Measurements from ENCODE around the gene PAFAH1B2.
A peak's percentile ranks its signal among the peaks of the same experiment; 100 is the strongest.
"Not testable (repeated sequence)": the region's sequence is repeated elsewhere in the genome, so short reads cannot be mapped to it uniquely, and the experiment has no call there.

PAFAH1B2 gene

GRCh38 chr11:117177534-117178209 lies 33.6 kb downstream of the PAFAH1B2 start:
- Histone ChIP-seq H3K9me3 (ENCODE audit: insufficient read depth, low read depth, low read length) (no peaks in the 10 kb centered on the region), H3K4me1 (ENCODE audit: insufficient read depth, low read length) (peaks cover 22% of the 10 kb centered on the region; the same call in 1 of the 2 replicates), H3K27ac (ENCODE audit: low read depth, low read length) (peak overlapping the region; percentile 75; the same call in 1 of the 2 replicates), H3K36me3 (ENCODE audit: insufficient read depth, low read length) (peaks cover 16% of the 10 kb centered on the region), H3K27me3 (ENCODE audit: insufficient read depth, low read length) (no peaks in the 10 kb centered on the region), H3K4me3 (ENCODE audit: low read length) (peak overlapping the region; percentile 90), H3K9ac (ENCODE audit: low read depth, low read length) (peak overlapping the region; percentile 44; the same call in 1 of the 2 replicates)
- 94% methylated on average over 10 of the region's 10 CpGs for WGBS

- H3K4me3 ChIP-seq (ENCODE audit: low read length) = peak within 1 kb of the TSS; percentile 90
- H3K27ac ChIP-seq (ENCODE audit: low read depth, low read length) = peak within 1 kb of the TSS; percentile 79; the same call in 1 of the 2 replicates
- no peaks in the 10 kb centered on the region for H3K27me3 ChIP-seq (ENCODE audit: insufficient read depth, low read length)
- H3K9ac ChIP-seq (ENCODE audit: low read depth, low read length) = peak within 1 kb of the TSS; percentile 73
- no peaks in the 10 kb centered on the region for H3K9me3 ChIP-seq (ENCODE audit: insufficient read depth, low read depth, low read length)
- peaks cover 16% of the 10 kb centered on the region; the same call in 1 of the 2 replicates for H3K4me1 ChIP-seq (ENCODE audit: insufficient read depth, low read length)
- WGBS = 4% methylated on average over 48 of the region's 51 CpGs
- peaks cover 16% of the 10 kb centered on the region for H3K36me3 ChIP-seq (ENCODE audit: insufficient read depth, low read length)
Measured at GRCh38 chr11:117178210-117179034, 34.3 kb downstream of the PAFAH1B2 start, which contains the start of gene SIDT2. Gene SIDT2, plus strand, starts transcription at chr11:117178743. Its CDS starts 521 bp downstream, at chr11:117179264.

DNA sequence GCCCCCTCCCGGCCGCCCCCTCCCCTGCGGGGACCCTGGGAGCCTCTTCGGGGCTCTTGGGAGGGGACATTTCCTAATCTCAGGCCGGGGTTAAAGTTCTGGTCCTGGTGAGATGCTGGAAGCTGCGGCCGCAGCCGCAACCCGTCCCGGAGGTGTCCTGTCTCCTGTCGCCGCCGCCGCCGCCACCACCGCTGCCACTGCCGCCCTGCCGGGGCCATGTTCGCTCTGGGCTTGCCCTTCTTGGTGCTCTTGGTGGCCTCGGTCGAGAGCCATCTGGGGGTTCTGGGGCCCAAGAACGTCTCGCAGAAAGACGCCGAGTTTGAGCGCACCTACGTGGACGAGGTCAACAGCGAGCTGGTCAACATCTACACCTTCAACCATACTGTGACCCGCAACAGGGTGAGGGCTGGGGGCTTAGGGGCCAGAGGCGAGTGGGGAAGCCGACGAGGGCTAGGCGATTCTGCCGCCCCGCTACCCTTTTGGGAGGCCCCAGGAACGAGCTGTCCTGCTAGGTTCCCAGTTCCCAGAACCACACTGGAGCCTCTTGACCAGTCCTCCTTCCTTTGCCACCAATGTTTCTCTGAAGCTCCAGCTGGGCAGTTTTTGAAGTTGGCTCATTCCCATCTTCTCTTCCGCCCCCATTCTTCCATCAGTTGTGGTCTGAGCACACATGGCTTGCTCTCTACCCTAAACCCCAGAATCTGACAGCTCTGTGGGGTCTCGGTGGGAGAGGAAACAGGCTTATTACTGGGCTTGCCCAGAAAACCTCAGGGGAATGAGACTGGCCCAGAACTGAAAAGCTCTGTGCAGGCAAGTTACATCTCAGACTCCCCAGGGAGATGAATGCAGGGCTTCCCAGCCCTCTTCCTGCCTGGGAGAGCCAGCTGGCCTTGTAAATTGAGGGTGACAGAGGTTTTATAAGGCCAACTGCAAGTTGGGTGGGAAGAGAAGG lies 35.2 kb downstream of the PAFAH1B2 start:
- Histone ChIP-seq H3K4me1 (ENCODE audit: insufficient read depth, low read length) (peaks cover 16% of the 10 kb centered on the region; the same call in 1 of the 2 replicates), H3K9me3 (ENCODE audit: insufficient read depth, low read depth, low read length) (no peaks in the 10 kb centered on the region), H3K27me3 (ENCODE audit: insufficient read depth, low read length) (no peaks in the 10 kb centered on the region), H3K36me3 (ENCODE audit: insufficient read depth, low read length) (peaks cover 14% of the 10 kb centered on the region), H3K27ac (ENCODE audit: low read depth, low read length) (peak overlapping the region; percentile 79; the same call in 1 of the 2 replicates), H3K9ac (ENCODE audit: low read depth, low read length) (peak overlapping the region; percentile 73), H3K4me3 (ENCODE audit: low read length) (peak overlapping the region; percentile 90)
- 3% methylated on average over 36 of the region's 39 CpGs for WGBS

GRCh38 chr11:117180020-117180419 lies 35.9 kb downstream of the PAFAH1B2 start:
- H3K36me3 ChIP-seq (ENCODE audit: insufficient read depth, low read length) = peaks cover 14% of the 10 kb centered on the region
- H3K9ac ChIP-seq (ENCODE audit: low read depth, low read length) = no peak overlapping the region; the same call in 1 of the 2 replicates
- peaks cover 16% of the 10 kb centered on the region; the same call in 1 of the 2 replicates for H3K4me1 ChIP-seq (ENCODE audit: insufficient read depth, low read length)
- H3K4me3 ChIP-seq (ENCODE audit: low read length) = peak overlapping the region; percentile 90
- WGBS = 54% methylated on average over 4 of the region's 4 CpGs
- no peak overlapping the region for H3K27ac ChIP-seq (ENCODE audit: low read depth, low read length)
- no peaks in the 10 kb centered on the region for H3K27me3 ChIP-seq (ENCODE audit: insufficient read depth, low read length)
- H3K9me3 ChIP-seq (ENCODE audit: insufficient read depth, low read depth, low read length) = no peaks in the 10 kb centered on the region

DNA sequence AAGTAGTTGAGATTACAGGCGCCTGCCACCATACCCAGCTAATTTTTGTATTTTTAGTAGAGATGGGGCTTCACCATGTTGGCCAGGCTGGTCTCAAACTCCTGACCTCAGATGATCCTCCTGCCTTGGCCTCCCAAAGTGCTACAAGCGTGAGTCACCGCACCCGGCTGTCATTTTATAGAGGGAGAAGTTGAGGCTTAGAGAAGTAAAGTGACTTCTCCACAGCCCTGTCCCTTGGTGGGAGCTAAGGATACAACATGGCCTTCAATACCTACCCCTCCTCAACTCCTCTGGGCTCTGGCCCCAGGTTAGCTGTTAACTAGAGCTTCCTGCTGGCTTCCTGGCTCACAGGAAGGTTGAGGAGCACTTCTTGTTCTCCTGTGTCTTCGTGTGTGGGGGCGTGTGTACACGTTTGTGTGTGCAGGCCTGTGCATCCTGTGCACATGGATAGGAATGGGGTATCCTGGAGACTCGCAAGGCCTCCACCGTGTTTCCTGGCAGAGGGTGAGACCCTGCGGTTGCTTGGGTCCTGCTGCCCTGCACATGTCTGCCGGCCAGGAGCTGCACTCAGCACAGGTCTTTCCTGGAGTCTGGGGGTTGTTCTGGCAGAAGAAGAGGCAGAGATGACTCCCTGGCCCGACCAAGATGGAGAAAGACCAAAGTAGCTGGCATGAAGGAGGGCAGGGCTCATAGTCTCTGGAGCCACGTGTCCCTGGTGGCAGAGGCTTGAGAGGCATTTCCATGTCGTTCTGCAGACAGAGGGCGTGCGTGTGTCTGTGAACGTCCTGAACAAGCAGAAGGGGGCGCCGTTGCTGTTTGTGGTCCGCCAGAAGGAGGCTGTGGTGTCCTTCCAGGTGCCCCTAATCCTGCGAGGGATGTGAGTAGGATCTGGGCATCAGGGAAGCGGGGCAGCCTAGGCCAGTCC lies 36.8 kb downstream of the PAFAH1B2 start:
- Histone ChIP-seq H3K9me3 (ENCODE audit: insufficient read depth, low read depth, low read length) (no peaks in the 10 kb centered on the region), H3K9ac (ENCODE audit: low read depth, low read length) (no peak overlapping the region), H3K27me3 (ENCODE audit: insufficient read depth, low read length) (no peaks in the 10 kb centered on the region), H3K4me3 (ENCODE audit: low read length) (no peak overlapping the region), H3K27ac (ENCODE audit: low read depth, low read length) (no peak overlapping the region), H3K36me3 (ENCODE audit: insufficient read depth, low read length) (peaks cover 14% of the 10 kb centered on the region), H3K4me1 (ENCODE audit: insufficient read depth, low read length) (peaks cover 16% of the 10 kb centered on the region; the same call in 1 of the 2 replicates)
- WGBS = 55% methylated on average over 22 of the region's 22 CpGs

- Histone ChIP-seq H3K4me1 (ENCODE audit: insufficient read depth, low read length) (peaks cover 16% of the 10 kb centered on the region; the same call in 1 of the 2 replicates), H3K36me3 (ENCODE audit: insufficient read depth, low read length) (peaks cover 10% of the 10 kb centered on the region), H3K9ac (ENCODE audit: low read depth, low read length) (no peak overlapping the region), H3K27me3 (ENCODE audit: insufficient read depth, low read length) (no peaks in the 10 kb centered on the region), H3K4me3 (ENCODE audit: low read length) (no peak overlapping the region), H3K9me3 (ENCODE audit: insufficient read depth, low read depth, low read length) (no peaks in the 10 kb centered on the region), H3K27ac (ENCODE audit: low read depth, low read length) (no peak overlapping the region)
- WGBS = 95% methylated on average over 22 of the region's 22 CpGs
Measured at GRCh38 chr11:117181586-117182550, 37.8 kb downstream of the PAFAH1B2 start.

GRCh38 chr11:117182551-117182935 lies 38.5 kb downstream of the PAFAH1B2 start:
- H3K9ac ChIP-seq (ENCODE audit: low read depth, low read length) = no peak overlapping the region
- WGBS = 97% methylated on average over 10 of the region's 10 CpGs

GRCh38 chr11:117183178-117183577 lies 39.1 kb downstream of the PAFAH1B2 start:
- not testable (repeated sequence) for H3K27me3 ChIP-seq (ENCODE audit: insufficient read depth, low read length); H3K9ac ChIP-seq (ENCODE audit: low read depth, low read length); H3K27ac ChIP-seq (ENCODE audit: low read depth, low read length); H3K4me3 ChIP-seq (ENCODE audit: low read length); H3K9me3 ChIP-seq (ENCODE audit: insufficient read depth, low read depth, low read length)
- H3K4me1 ChIP-seq (ENCODE audit: insufficient read depth, low read length) = peaks cover 11% of the 10 kb centered on the region; the same call in 1 of the 2 replicates
- WGBS = 94% methylated on average over 13 of the region's 13 CpGs
- peaks cover 15% of the 10 kb centered on the region for H3K36me3 ChIP-seq (ENCODE audit: insufficient read depth, low read length)

More at GRCh38 chr11:117182551-117182935, 38.5 kb downstream of the PAFAH1B2 start:
- Histone ChIP-seq H3K4me1 (ENCODE audit: insufficient read depth, low read length) (peaks cover 16% of the 10 kb centered on the region; the same call in 1 of the 2 replicates), H3K4me3 (ENCODE audit: low read length) (no peak overlapping the region), H3K27me3 (ENCODE audit: insufficient read depth, low read length) (no peaks in the 10 kb centered on the region), H3K9me3 (ENCODE audit: insufficient read depth, low read depth, low read length) (no peaks in the 10 kb centered on the region), H3K27ac (ENCODE audit: low read depth, low read length) (no peak overlapping the region), H3K36me3 (ENCODE audit: insufficient read depth, low read length) (peaks cover 10% of the 10 kb centered on the region)

DNA sequence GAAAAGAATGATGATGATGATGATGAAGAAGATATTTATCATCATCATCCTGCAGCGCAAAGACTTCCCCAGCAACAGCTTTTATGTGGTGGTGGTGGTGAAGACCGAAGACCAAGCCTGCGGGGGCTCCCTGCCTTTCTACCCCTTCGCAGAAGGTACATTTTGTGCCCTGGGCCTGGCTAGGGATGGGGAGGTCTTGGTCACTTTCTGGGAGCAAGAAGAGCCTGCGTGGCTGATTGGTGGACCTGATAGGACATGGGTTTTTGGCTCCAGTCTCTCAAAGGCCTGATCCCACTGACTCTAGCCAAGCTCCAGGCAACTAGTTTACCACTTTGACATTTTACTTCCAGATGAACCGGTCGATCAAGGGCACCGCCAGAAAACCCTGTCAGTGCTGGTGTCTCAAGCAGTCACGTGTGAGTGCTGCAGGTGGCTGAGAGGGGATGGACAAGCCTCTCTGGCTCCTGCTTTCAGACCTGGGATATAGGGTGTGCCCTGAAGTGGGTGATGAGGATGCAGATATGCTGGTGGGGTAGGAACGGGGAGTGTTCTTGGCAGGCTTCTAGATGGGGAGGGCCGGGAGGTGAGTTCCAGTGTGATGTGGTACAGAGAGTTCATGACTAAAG lies 39.8 kb downstream of the PAFAH1B2 start:
- H3K4me3 ChIP-seq (ENCODE audit: low read length) = no peak overlapping the region
- no peak overlapping the region for H3K27ac ChIP-seq (ENCODE audit: low read depth, low read length)
- WGBS = 92% methylated on average over 11 of the region's 11 CpGs
- no peaks in the 10 kb centered on the region for H3K27me3 ChIP-seq (ENCODE audit: insufficient read depth, low read length)
- H3K36me3 ChIP-seq (ENCODE audit: insufficient read depth, low read length) = peaks cover 21% of the 10 kb centered on the region
- H3K4me1 ChIP-seq (ENCODE audit: insufficient read depth, low read length) = peaks cover 11% of the 10 kb centered on the region; the same call in 1 of the 2 replicates
- no peaks in the 10 kb centered on the region for H3K9me3 ChIP-seq (ENCODE audit: insufficient read depth, low read depth, low read length)
- H3K9ac ChIP-seq (ENCODE audit: low read depth, low read length) = no peak overlapping the region

Data from HUES64 (cell line).